H1 (cell line): ENCODE results near the gene RAB31. TPM values are rescaled to one million over a fixed set of nuclear protein-coding genes. Genes with fewer than 3 reads are reported as not detected.

Experiments
- CTCF ChIA-PET: fragments of 300-600 bp; sonication (Branson Sonifier 250); formaldehyde crosslinking; loops from one replicate; lab custom pipeline; 2021; ENCODE audit not compliant: partially characterized antibody; lab: Charles Lee
- POLR2A ChIA-PET: fragments of 300-600 bp; sonication (Branson Sonifier 250); formaldehyde crosslinking; loops from one replicate; lab custom pipeline; 2021; ENCODE audit warnings: inconsistent platforms; ENCODE audit not compliant: partially characterized antibody; lab: Charles Lee
- DNase-seq, 2 experiments: peaks; one replicate each; pipeline versions ENCODE4 v3.0.0 to v3.0.0-alpha.2; 2010 to 2022; ENCODE audit warnings: low spot score in 2 of 2, low read depth in 1 of 2, mixed read lengths in 1 of 2
- FAIRE-seq: peaks from 2 replicates; lab custom pipeline; 2011; peaks lifted over from hg19 to GRCh38; lab: Jason Lieb, UNC
- H2AFZ ChIP-seq: 2 replicates; pipeline ENCODE4 v1.8.1; 2012; ENCODE audit warnings: low read length, inconsistent platforms
- H2AK5ac ChIP-seq: 2 replicates; pipeline ENCODE4 v1.6.1; 2013; ENCODE audit warnings: low read depth, low read length
- H2BK120ac ChIP-seq: replicated peaks from 2 replicates; pipeline ENCODE3; 2013; ENCODE audit warnings: low read depth, low read length, inconsistent platforms
- H2BK12ac ChIP-seq: 2 replicates; pipeline ENCODE4 v1.6.1; 2013; ENCODE audit warnings: low read depth, low read length
- H2BK15ac ChIP-seq: 2 replicates; pipeline ENCODE4 v1.6.1; 2013; ENCODE audit warnings: low read length
- H2BK20ac ChIP-seq: 2 replicates; pipeline ENCODE4 v1.6.1; 2013; ENCODE audit warnings: low read length
- H2BK5ac ChIP-seq: 2 replicates; pipeline ENCODE4 v1.6.1; 2013; ENCODE audit warnings: low read depth, low read length
- H3K14ac ChIP-seq: 2 replicates; pipeline ENCODE4 v1.6.1; 2013; ENCODE audit warnings: inconsistent platforms; ENCODE audit not compliant: insufficient read length
- H3K18ac ChIP-seq: 2 replicates; pipeline ENCODE4 v1.6.1; 2013; ENCODE audit warnings: low read length; ENCODE audit errors: extremely low read depth
- H3K23ac ChIP-seq: 2 replicates; pipeline ENCODE4 v1.6.1; 2013; ENCODE audit warnings: inconsistent platforms; ENCODE audit not compliant: insufficient read length
- H3K23me2 ChIP-seq: 2 replicates; pipeline ENCODE4 v1.6.1; 2013; ENCODE audit warnings: low read depth, low read length
- H3K27ac ChIP-seq: 2 replicates; pipeline ENCODE4 v1.6.1; 2011; ENCODE audit warnings: low read depth, low read length, inconsistent platforms
- H3K27me3 ChIP-seq, 4 experiments: replicated peaks in 1 of 4; 1 replicate in 1 of 4; 2 replicates in 3 of 4; pipeline versions ENCODE4 v1.6.1 to v1.8.1; 2011 to 2013; ENCODE audit warnings: low read length in 3 of 4, mild to moderate bottlenecking in 3 of 4, inconsistent platforms in 2 of 4, mixed read lengths in 2 of 4, moderate library complexity in 1 of 4; ENCODE audit not compliant: control insufficient read depth in 3 of 4, insufficient read depth in 3 of 4; ENCODE audit errors: extremely low read depth in 1 of 4
- H3K36me3 ChIP-seq, 4 experiments: 2 replicates each; pipeline versions ENCODE4 v1.6.1 to v1.8.1; 2011 to 2013; ENCODE audit warnings: mild to moderate bottlenecking in 4 of 4, low read length in 3 of 4, moderate library complexity in 2 of 4, control low read depth in 1 of 4, inconsistent platforms in 1 of 4; ENCODE audit not compliant: insufficient read depth in 4 of 4, control insufficient read depth in 2 of 4
- H3K4ac ChIP-seq: replicated peaks from 2 replicates; pipeline ENCODE3; 2013; ENCODE audit warnings: low read length, low read depth, mixed read lengths, inconsistent platforms; ENCODE audit not compliant: insufficient read length
- H3K4me1 ChIP-seq, 4 experiments: replicated peaks in 1 of 4; 1 replicate in 1 of 4; 2 replicates in 3 of 4; pipeline versions ENCODE4 v1.6.1 to v1.8.1; 2011 to 2013; ENCODE audit warnings: low read length in 3 of 4, inconsistent platforms in 2 of 4, mixed read lengths in 1 of 4; ENCODE audit not compliant: insufficient read depth in 4 of 4, control insufficient read depth in 3 of 4
- H3K4me2 ChIP-seq, 2 experiments: 2 replicates each; pipeline versions ENCODE4 v1.6.1 to v1.8.1; 2011 to 2013; ENCODE audit warnings: low read depth in 2 of 2, low read length in 2 of 2, control low read depth in 1 of 2, inconsistent platforms in 1 of 2, mild to moderate bottlenecking in 1 of 2; ENCODE audit not compliant: insufficient read depth in 1 of 2
- H3K4me3 ChIP-seq, 4 experiments: fragments of 200-600, 300-600 bp in 1 of 4; sonication (generic), shearing (Covaris generic), sonication (Bioruptor Twin) in 1 of 4; 2 replicates each; pipeline versions ENCODE4 v1.5.1 to v1.8.1; 2011 to 2016; ENCODE audit warnings: low read length in 4 of 4, low read depth in 3 of 4, control low read depth in 2 of 4, inconsistent platforms in 2 of 4, mild to moderate bottlenecking in 2 of 4, mixed read lengths in 1 of 4, moderate library complexity in 1 of 4; ENCODE audit not compliant: insufficient read depth in 2 of 4; ENCODE audit errors: extremely low read depth in 1 of 4
- H3K56ac ChIP-seq: replicated peaks from 2 replicates; pipeline ENCODE3; 2013; ENCODE audit warnings: low read depth, mild to moderate bottlenecking, mixed read lengths, low read length, inconsistent platforms; ENCODE audit not compliant: insufficient read length
- H3K79me1 ChIP-seq: 2 replicates; pipeline ENCODE4 v1.6.1; 2013; ENCODE audit warnings: low read depth, low read length, control low read depth
- H3K79me2 ChIP-seq, 2 experiments: 2 replicates each; pipeline versions ENCODE4 v1.6.1 to v1.8.1; 2012 to 2013; ENCODE audit warnings: low read length in 2 of 2, mild to moderate bottlenecking in 2 of 2, inconsistent platforms in 1 of 2; ENCODE audit not compliant: insufficient read depth in 2 of 2, control insufficient read depth in 1 of 2
- H3K9ac ChIP-seq, 4 experiments: replicated peaks in 1 of 4; 1 replicate in 1 of 4; 2 replicates in 3 of 4; pipeline versions ENCODE4 v1.6.1 to v1.8.1; 2011 to 2013; ENCODE audit warnings: low read depth in 3 of 4, low read length in 3 of 4, control low read depth in 2 of 4, mild to moderate bottlenecking in 2 of 4, moderate library complexity in 2 of 4, inconsistent platforms in 1 of 4; ENCODE audit errors: extremely low read depth in 1 of 4
- H3K9me3 ChIP-seq, 2 experiments: 2 replicates each; pipeline versions ENCODE4 v1.6.1 to v1.8.1; 2012 to 2013; ENCODE audit warnings: mild to moderate bottlenecking in 2 of 2, moderate library complexity in 2 of 2, control low read depth in 1 of 2, inconsistent platforms in 1 of 2, low read depth in 1 of 2, low read length in 1 of 2, mixed read lengths in 1 of 2; ENCODE audit not compliant: insufficient read depth in 2 of 2
- H4K20me1 ChIP-seq, 2 experiments: replicated peaks in 1 of 2; 2 replicates each; pipeline versions ENCODE3 to v1.8.1; 2011 to 2013; ENCODE audit warnings: inconsistent platforms in 2 of 2, low read length in 2 of 2, mild to moderate bottlenecking in 1 of 2; ENCODE audit not compliant: insufficient read depth in 2 of 2, control insufficient read depth in 1 of 2
- H4K5ac ChIP-seq: 2 replicates; pipeline ENCODE4 v1.6.1; 2013; ENCODE audit warnings: low read length, low read depth, mixed read lengths, inconsistent platforms; ENCODE audit not compliant: insufficient read length
- H4K8ac ChIP-seq: 2 replicates; pipeline ENCODE4 v1.8.0; 2013; ENCODE audit warnings: mild to moderate bottlenecking, moderate library complexity, low read length, inconsistent platforms; ENCODE audit not compliant: insufficient read depth; ENCODE audit errors: extremely low read depth
- H4K91ac ChIP-seq: replicated peaks from 2 replicates; pipeline ENCODE3; 2013; ENCODE audit warnings: low read length, mixed read lengths, inconsistent platforms; ENCODE audit not compliant: insufficient read length
- ASH2L ChIP-seq: fragments of 200-600, 300-600 bp; sonication (generic); IDR thresholded peaks from one replicate; pipeline ENCODE4 v1.7.1; 2017; ENCODE audit warnings: low read length
- WGBS, 2 experiments: shearing (Covaris generic) in 1 of 2; methylation state at CpG; one replicate each; pipeline versions ENCODE4 v1.1.6 to v1.1.7; 2013 to 2015; ENCODE audit warnings: low lambda C conversion rate in 2 of 2, mixed read lengths in 2 of 2, inconsistent platforms in 1 of 2, low coverage in 1 of 2, missing lambda C conversion rate in 1 of 2; ENCODE audit not compliant: insufficient replicate concordance in 2 of 2, insufficient coverage in 1 of 2, insufficient read length in 1 of 2; ENCODE audit errors: extremely low coverage in 1 of 2, missing lambda C conversion rate in 1 of 2; 5-methylcytosine and 5-hydroxymethylcytosine counted together
- polyA plus RNA-seq, 7 experiments: library from polyadenylated mRNA; depleted of rRNA in 3 of 7; stranded (reverse) in 5 of 7; unstranded in 2 of 7; fragments of >200 nt in 5 of 7; fragments of 200-250 nt in 2 of 7; gene quantifications; 1 replicate in 5 of 7; 2 replicates in 1 of 7; 4 replicates in 1 of 7; pipeline versions ENCODE4 v1.2.1 to v1.2.3, GENCODE V29; 2011 to 2013; ENCODE audit warnings: missing spikeins in 2 of 7, mixed read lengths in 2 of 7
- total RNA-seq: library from RNA; stranded (reverse); fragmentation: NEBNext Ultra II Directional; extraction: Animal tissue kit (Norgen Biotek cat#: 25700); gene quantifications from 2 replicates; pipeline ENCODE4 v1.2.1, GENCODE V29; 2021
- TF ChIP-seq, protein P1 (sequence below), 3 experiments: IDR thresholded peaks; 1 replicate in 2 of 3; 2 replicates in 1 of 3; pipeline versions ENCODE4 v1.5.1 to v1.6.1; 2011; ENCODE audit warnings: low read length in 3 of 3, mild to moderate bottlenecking in 3 of 3, inconsistent platforms in 2 of 3, low read depth in 1 of 3, moderate library complexity in 1 of 3; ENCODE audit not compliant: insufficient read depth in 1 of 3; ENCODE audit errors: control extremely low read depth in 1 of 3

Gene RAB31
- total and polyA plus RNA-seq, 2 of the 8 experiments (the other 6 are each of a cell fraction or from before 2014, with no cell fraction given) = 15.2 to 40.9 TPM

DNA sequence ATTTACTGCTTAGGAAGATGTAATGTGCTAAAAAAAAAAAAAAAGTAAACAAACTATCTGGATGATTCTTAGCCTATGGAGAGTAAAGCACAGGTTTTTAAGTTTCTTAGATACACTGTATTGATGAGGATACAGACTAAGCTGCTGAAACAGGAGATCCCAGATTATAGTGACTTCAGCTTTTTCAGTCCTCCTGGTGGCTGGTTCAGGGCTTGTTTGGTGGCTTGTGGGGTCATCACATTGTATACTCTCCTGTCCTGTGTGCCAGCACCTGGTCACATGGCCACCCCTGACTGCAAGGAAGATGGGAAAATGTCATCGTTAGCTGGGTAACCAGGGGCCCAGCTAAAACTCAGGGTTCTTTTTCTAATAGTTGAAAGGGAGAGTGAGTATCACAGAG lies 31.4 kb downstream of the RAB31 start:
- H3K4me3 ChIP-seq = no peak overlapping the region
- H4K91ac ChIP-seq = no peak overlapping the region
- no peak overlapping the region for H3K14ac ChIP-seq
- H3K23me2 ChIP-seq = no peaks in the 10 kb centered on the region; the same call in 1 of the 2 replicates
- DNase-seq = no peak
- H4K20me1 ChIP-seq = no peaks in the 10 kb centered on the region
- H3K18ac ChIP-seq = no peak overlapping the region
- no peak overlapping the region for H3K4me2 ChIP-seq
- no peak overlapping the region for H2AK5ac ChIP-seq
- H3K23ac ChIP-seq = no peak overlapping the region
- H3K79me1 ChIP-seq = no peaks in the 10 kb centered on the region
- no peak overlapping the region for H3K4ac ChIP-seq
- no peaks in the 10 kb centered on the region; a peak in 1 of 4 replicates for H3K79me2 ChIP-seq
- 77% methylated on average over 1 of the region's 1 CpG; no CpG with 5 or more reads in 1 of the 2 experiments for WGBS, 2 experiments
- TF ChIP-seq, protein P1, sequence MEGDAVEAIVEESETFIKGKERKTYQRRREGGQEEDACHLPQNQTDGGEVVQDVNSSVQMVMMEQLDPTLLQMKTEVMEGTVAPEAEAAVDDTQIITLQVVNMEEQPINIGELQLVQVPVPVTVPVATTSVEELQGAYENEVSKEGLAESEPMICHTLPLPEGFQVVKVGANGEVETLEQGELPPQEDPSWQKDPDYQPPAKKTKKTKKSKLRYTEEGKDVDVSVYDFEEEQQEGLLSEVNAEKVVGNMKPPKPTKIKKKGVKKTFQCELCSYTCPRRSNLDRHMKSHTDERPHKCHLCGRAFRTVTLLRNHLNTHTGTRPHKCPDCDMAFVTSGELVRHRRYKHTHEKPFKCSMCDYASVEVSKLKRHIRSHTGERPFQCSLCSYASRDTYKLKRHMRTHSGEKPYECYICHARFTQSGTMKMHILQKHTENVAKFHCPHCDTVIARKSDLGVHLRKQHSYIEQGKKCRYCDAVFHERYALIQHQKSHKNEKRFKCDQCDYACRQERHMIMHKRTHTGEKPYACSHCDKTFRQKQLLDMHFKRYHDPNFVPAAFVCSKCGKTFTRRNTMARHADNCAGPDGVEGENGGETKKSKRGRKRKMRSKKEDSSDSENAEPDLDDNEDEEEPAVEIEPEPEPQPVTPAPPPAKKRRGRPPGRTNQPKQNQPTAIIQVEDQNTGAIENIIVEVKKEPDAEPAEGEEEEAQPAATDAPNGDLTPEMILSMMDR (IDR thresholded peaks at IDR 0.05; ENCODE audit: control extremely low read depth in 1 of 3, insufficient read depth in 1 of 3, low read depth in 1 of 3, low read length in 3 of 3) = peak in 1 of 3 experiments; percentile 7; a peak in 1 of 4 replicates
- TF ChIP-seq ASH2L = no peak
- TF ChIP-seq, all 59 proteins: peak for 1
- Histone ChIP-seq H2BK20ac (no peak overlapping the region), H3K36me3 (no peaks in the 10 kb centered on the region), H3K9me3 (no peaks in the 10 kb centered on the region), H2BK5ac (no peak overlapping the region), H2AFZ (no peak overlapping the region), H4K5ac (no peak overlapping the region), H2BK120ac (no peak overlapping the region), H2BK12ac (no peak overlapping the region), H2BK15ac (no peak overlapping the region), H3K27me3 (no peaks in the 10 kb centered on the region), H3K9ac (no peak overlapping the region), H4K8ac (no peak overlapping the region), H3K27ac (no peak overlapping the region), H3K56ac (no peak overlapping the region), H3K4me1 (peaks cover 12 to 30% (median 19%) of the 10 kb centered on the region in 4 experiments)
- FAIRE-seq = no peak
- POLR2A ChIA-PET = interaction anchor here (0.7 to 1.0 kb wide), 2 partner anchors 14 to 196 kb away, joined by 3 read pairs; no protein-coding TSS in a partner anchor
- CTCF ChIA-PET = interaction anchor here (0.6 to 1.2 kb wide), 5 partner anchors 9 to 66 kb away, joined by 3 to 4 read pairs (median 3); no protein-coding TSS in a partner anchor
